Stimulated activated CD4-positive, alpha-beta T cell treated with anti-CD3 and anti-CD28 coated beads, Interleukin-15, amount 100 ng/mL, for 24 hours (primary cell): Measurements from ENCODE around the gene ADAM12.
A peak's percentile ranks its signal among the peaks of the same experiment; 100 is the strongest.
"Not testable (repeated sequence)": the region's sequence is repeated elsewhere in the genome, so short reads cannot be mapped to it uniquely, and the experiment has no call there.

Experiments used
- DNase-seq: peaks from one replicate; pipeline ENCODE4 v3.0.0-alpha.2; 2020

Gene ADAM12

GRCh38 chr10:126402721-126403695 lies 14.7 kb upstream of the ADAM12 start:
- DNase-seq = no peak

GRCh38 chr10:126400641-126401040 lies 12.4 kb upstream of the ADAM12 start:
- DNase-seq = no peak

DNA sequence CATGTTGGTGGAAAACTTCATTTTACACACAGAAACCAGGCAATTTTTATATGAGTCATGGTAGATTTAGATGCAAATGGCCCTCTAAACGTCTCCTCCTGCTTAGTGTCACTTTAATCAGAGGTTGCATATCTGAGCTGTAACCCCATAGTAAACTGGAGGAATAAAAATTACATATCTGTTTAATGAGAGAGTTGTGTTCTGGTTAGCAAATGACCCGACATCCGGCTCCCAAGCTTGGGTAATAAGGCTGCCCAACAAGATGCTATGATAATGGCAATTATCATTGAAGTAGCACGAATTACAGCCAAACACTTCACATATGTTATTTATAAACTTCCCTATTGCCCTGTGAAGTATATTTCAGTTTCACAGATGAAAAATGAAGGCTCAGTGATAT lies 10.6 kb upstream of the ADAM12 start:
- no peak for DNase-seq

DNA sequence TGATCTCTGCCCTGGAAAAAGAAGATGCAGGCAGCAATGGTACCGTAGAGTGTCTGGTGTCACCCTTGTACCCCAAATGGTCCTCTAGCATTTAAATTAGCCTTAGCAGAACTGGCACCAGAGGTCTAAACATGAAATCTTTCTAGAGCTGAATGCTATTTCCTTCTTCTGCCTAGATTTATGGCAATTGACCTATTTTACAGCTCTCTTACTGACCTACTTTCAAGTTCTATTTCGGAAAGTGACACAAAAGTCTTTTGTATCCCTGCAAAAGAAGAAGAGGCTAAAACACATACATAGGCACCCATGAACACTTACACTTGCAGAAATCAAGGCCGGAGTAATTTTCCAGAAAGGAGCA lies 10.1 kb upstream of the ADAM12 start:
- no peak for DNase-seq

GRCh38 chr10:126397640-126398382 lies 9.5 kb upstream of the ADAM12 start:
- DNase-seq = no peak

DNA sequence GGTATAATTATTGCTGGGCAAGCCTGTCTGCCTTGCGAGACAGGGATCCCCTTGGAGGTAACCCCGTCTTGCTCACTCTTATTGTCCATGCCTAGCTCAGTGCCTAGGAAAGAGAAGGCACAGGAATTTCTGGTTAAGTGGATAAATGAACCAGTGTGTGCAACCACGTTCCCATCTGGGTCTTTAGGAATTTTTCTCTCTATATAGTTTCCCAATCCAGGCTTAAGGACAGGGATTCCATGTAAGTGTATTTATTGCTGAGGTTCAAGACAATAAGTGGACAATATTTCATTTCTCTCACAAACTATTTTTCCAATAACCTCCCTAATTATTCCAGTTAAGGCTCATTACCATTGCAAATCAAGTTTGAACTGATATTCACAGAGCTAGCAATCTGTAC lies 8.9 kb upstream of the ADAM12 start:
- no peak for DNase-seq

DNA sequence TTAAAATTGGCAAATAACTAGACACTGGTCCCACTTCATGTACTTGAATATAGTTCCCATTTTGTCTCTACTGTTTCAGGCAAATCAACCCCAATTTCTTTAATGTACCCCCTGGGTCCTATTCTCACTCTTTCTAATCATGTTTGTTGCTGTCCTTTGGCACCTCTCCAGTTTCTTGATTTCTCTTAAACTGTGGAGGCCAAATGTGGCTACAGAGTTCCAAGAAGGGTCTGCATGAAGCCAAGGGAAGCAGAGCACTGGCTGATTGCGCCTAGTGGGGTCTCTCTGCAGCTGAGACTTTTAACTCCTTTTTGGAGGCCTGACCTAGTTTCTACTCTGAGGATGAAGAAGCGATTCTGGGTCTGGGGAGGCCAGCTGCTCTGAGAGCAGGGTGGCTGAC lies 6.7 kb upstream of the ADAM12 start:
- no peak for DNase-seq

- no peak for DNase-seq
Measured at GRCh38 chr10:126393076-126393475, 4.8 kb upstream of the ADAM12 start.

DNA sequence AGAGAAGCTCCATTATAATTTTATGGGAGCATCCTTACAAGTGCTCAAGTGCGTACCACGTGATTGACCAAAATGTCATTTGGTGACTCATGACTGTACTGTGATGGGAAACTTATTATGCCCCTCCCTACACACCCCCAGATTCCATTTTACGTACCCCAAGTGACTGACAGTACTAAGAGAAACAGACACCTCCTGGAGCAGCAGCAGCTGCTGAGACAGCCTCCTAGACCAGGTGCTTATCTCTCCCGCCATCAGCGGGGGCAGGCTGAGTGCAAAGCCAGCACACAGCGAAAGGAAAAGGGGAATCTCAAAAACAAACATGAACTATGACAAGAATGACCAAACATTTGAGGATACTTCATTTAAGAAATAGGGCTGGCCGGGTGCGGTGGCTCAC lies 4.2 kb upstream of the ADAM12 start:
- no peak for DNase-seq

DNA sequence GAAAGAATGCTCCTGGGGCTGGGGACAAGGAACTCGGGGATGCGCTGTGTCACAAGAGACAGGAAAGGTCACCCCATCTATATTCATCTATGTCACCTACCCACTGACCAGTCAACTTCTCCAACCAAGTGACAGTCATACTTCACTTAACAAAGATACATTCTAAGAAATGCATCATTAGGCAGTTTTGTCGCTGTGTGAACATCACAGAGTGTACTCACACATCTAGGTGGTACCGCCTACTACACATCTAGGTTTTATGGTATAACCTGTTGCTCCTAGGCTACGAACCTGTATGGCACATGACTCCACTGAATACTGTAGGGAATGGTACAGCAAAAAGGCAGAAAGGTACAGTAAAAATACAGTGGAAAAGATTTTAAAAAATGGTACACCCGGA lies 3.8 kb upstream of the ADAM12 start:
- no peak for DNase-seq

DNA sequence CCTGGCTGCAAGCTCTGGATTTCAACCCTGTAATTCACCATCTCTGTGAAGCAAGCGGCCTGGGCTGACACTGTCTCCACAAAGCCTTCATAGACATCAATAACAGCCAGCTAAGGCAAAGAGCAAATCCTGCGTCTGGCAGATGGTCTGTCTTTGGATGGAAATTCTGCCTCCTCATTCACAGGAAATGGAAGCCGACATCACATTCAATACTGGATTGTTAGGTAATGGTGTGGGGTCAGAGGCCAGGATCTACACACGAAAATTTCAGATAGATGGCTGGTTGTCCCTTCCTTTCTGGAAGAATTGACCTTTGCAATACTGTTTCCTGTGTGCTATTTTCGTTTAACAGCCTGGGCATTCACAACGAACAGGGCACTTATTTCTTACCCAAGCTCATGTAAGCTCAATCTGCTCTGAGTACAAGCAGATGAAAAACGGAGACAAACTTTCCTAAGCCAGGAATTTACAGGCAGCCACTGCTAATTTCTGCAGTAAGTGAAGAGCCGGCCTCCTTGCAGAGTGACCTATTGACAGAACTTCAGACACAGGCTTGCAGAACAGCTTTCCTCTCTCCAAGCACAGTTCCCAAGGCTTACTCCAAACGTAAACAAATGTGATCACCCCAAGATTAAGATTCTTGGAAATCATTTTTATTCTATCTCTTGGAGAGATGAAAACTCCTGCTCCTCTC lies 3.1 kb upstream of the ADAM12 start:
- no peak for DNase-seq

- no peak for DNase-seq
Measured at GRCh38 chr10:126390324-126390723, 2.0 kb upstream of the ADAM12 start.

DNA sequence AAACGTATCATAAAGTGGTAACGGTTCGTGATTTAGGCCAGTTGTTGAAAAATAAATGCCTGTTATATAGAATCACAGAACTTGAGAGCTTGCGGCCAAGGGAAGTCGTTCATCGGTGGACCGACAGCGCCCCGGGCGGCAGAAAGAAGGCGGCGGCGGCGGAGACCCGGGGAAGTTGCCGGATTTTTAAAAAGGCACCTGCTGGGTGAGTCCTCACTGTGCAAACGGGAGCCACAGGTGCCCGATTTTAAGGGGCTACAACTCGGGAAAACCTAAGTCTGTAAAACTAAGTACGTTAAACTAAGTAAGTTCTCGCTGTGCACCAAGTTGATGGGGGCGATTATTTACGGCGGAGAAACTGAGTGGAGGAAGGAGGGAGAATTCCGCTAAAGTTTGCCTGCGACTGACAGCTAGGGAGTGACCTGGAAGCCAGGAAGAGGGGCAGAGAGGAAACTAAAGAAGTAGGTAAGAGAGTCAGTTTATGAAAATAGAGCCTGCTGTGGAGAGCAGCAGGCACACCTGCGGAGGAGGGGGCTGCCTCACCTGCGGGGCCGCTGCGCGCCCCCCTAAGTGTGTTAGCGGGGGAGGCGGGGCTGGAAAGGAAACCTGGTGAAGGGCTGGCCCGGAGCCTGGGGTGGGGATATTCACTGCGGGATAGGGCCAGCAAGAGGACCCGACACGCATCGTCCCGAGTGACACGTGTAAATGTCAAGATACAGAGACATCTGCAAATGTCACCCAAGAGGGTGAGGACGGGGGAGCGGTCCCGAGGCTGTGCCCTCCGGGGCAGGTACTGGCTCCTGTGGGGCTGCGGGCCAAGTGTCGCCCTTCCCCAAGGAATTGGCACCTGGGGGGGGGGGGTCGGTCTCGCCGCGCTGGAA lies 996 bp downstream of the ADAM12 start:
- peak; percentile 66 for DNase-seq

DNA sequence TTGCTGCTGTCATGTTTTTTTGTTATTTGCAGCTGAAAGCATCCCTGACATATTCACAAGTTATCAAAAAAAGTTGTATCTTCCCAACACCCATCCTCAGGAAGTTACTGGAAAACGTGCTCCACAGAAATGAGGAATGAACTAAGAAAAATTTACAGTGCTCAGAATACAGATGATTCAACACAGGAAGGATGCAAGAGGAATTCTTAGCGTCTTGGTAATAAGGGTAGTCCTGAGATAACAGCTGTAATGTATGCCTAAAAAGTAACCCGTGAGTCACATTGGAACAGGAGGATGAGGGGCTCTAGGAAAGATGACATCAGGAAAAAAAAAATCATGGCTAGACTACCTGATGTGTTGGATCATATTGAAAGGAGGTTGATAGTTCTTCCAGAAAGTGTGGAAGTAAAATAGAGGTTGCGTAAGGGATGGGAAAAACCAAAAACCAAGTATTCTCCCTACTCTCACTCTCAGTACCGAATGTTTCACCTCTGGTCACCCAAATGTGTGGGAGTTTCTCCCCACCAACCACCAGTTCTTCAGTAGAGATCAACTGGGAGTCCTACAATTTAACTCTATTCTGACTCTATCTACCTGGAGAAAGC lies 3.9 kb downstream of the ADAM12 start:
- DNase-seq = no peak

DNA sequence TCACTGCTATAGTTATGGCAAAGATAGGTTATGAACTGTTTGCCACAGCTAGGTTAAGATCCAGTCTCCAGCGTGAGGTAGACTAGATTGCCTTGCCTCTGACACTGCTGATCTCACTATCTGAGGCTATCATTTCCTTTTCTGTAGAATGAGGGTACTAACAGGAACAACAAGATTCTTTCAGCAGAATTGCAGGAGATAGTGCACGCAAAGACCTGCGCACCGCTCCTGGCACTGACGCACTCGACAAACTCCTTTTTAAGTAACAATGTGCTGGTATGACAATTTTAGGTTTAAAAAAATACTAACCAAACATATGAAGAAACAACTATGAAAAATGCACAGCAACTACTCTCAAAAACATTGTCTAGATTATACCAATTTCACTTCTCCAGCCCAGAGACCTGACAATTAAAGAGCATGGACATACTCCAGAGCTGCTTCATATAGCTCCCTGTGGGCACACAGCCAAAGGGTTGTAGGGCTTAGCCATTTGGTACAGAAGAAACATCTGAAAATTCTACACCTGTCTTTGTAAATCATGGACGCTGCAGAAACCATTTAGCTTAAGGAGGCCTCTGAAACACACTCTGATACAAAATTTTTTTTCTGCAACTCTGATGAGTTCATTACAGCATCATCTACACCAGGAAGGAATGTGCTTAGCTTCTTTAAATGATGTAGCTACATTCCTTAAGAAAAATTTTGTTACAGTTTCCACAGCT lies 7.8 kb downstream of the ADAM12 start:
- DNase-seq = no peak

- DNase-seq = not testable (repeated sequence)
Measured at GRCh38 chr10:126379166-126379565, 9.1 kb downstream of the ADAM12 start.

DNA sequence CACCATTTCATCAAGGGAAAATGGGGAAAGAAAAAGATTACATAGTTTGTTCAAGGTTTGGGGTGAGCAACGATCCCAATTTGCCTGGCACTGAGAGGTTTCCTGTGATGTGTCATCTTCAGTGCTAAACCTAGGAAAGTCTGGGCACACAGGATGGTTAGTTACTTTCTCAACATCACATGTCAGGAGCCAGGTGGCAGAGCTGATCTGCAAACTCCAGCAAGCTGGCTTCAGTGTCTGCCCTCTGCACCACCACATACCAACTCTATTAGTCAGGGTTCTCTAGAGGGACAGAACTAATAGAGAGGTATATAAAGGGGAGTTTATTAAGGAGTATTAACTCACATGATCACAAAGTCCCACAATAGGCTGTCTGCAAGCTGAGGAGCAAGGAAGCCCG lies 11.3 kb downstream of the ADAM12 start:
- DNase-seq = no peak

- no peak for DNase-seq
Measured at GRCh38 chr10:126375926-126376554, 12.2 kb downstream of the ADAM12 start.

GRCh38 chr10:126375299-126375698 lies 13.0 kb downstream of the ADAM12 start:
- no peak for DNase-seq

DNA sequence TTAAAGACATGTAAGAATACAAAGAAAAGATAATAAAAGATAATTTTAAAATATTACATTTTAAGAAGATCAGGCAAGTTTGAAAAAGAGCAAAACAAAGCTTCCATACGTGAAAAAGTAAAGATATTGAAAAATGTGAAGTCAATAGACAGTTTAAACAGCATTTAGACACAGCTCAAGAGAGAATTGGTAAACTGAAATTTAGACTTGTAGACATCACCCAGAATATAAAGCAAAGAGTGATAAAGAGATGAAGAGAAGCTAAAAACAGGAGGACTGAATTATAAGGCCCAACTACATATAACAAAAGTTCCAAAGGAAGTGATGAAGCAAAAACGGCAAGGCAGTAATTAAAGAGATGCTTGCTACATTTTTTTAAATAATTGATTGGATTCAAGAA lies 13.8 kb downstream of the ADAM12 start:
- no peak for DNase-seq

DNA sequence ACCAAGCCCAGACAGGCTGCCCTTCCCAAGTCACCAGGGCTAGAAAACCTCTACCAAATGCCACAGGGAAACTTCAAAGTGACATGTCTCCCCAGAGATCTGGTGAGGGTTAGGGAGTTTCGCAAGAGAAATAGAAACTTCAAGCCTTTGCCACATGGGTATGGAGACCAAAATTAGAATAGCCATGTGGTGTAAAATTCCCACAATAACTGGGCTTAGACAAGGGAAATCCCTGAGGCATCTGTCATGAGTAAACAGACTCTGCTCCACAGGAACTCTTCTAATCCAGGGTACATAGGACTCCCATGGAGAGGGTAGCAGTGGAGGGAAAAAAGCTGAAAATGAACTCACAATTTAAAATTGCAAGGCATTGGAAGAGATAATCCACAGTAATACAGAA lies 14.3 kb downstream of the ADAM12 start:
- no peak for DNase-seq
